Activated CD8-positive, alpha-beta memory T cell treated with anti-CD3 and anti-CD28 coated beads for 1 hour (primary cell): ENCODE results near the gene MACIR.

Source experiments
- DNase-seq, 2 donors: peaks; one replicate each; pipeline ENCODE4 v3.0.0-alpha.2; 2020; ENCODE audit warnings: low read depth in 1 of 2; ENCODE audit errors: extremely low read depth in 1 of 2

MACIR gene

GRCh38 chr5:103244398-103244797, 14.2 kb upstream of the MACIR start:
- no peak for DNase-seq

- DNase-seq, result no peak
Observed at GRCh38 chr5:103245761-103246160, 12.8 kb upstream of the MACIR start.

- no peak for DNase-seq
Observed at GRCh38 chr5:103247118-103247517, 11.4 kb upstream of the MACIR start.

- DNase-seq, result no peak
Observed at GRCh38 chr5:103249068-103249467, 9.5 kb upstream of the MACIR start.

- no peak for DNase-seq
Observed at GRCh38 chr5:103254921-103255320, 3.6 kb upstream of the MACIR start.

- no peak for DNase-seq
Observed at GRCh38 chr5:103255691-103256090, 2.9 kb upstream of the MACIR start.

- DNase-seq, result no peak
Observed at GRCh38 chr5:103256178-103256577, 2.4 kb upstream of the MACIR start.

- peak; percentile 11 to 35 for DNase-seq
Observed at GRCh38 chr5:103258957-103259704, 568 bp downstream of the MACIR start.

- no peak for DNase-seq
Observed at GRCh38 chr5:103259705-103260355, 1.3 kb downstream of the MACIR start.

- no peak for DNase-seq
Observed at GRCh38 chr5:103260951-103261350, 2.4 kb downstream of the MACIR start.

GRCh38 chr5:103262422-103262871, 3.9 kb downstream of the MACIR start:
- DNase-seq, result no peak

- no peak for DNase-seq
Observed at GRCh38 chr5:103263054-103263453, 4.5 kb downstream of the MACIR start.

- no peak for DNase-seq
Observed at GRCh38 chr5:103264508-103264907, 5.9 kb downstream of the MACIR start.

GRCh38 chr5:103270581-103270980, 12.0 kb downstream of the MACIR start:
- DNase-seq, result no peak

- no peak for DNase-seq
Observed at GRCh38 chr5:103271570-103272289, 13.2 kb downstream of the MACIR start.

- DNase-seq, result no peak
Observed at GRCh38 chr5:103272377-103272776, 13.8 kb downstream of the MACIR start.

- no peak for DNase-seq
Observed at GRCh38 chr5:103273952-103274351, 15.4 kb downstream of the MACIR start.

GRCh38 chr5:103275851-103276250, 17.3 kb downstream of the MACIR start:
- DNase-seq, result no peak

GRCh38 chr5:103280967-103281366, 22.4 kb downstream of the MACIR start:
- no peak for DNase-seq

GRCh38 chr5:103283120-103283519, 24.6 kb downstream of the MACIR start:
- no peak for DNase-seq

GRCh38 chr5:103283869-103284268, 25.3 kb downstream of the MACIR start:
- DNase-seq, result no peak

GRCh38 chr5:103286622-103287021, 28.1 kb downstream of the MACIR start:
- no peak for DNase-seq
